B cell (primary cell): ENCODE data around the gene HNRNPF.

Source experiments
- EZH2 ChIP-seq: IDR thresholded peaks from 2 replicates; pipeline ENCODE4 v1.6.1; 2012; ENCODE audit warnings: borderline replicate concordance, low read depth, mild to moderate bottlenecking, moderate library complexity, low read length; ENCODE audit not compliant: insufficient read depth, poor library complexity, severe bottlenecking
- TF ChIP-seq, protein P1 (sequence below): fragments of 200-600 bp; IDR thresholded peaks from one replicate; pipeline ENCODE4 v1.8.0; 2022; ENCODE audit warnings: antibody characterized with exemption, mild to moderate bottlenecking

DNA sequence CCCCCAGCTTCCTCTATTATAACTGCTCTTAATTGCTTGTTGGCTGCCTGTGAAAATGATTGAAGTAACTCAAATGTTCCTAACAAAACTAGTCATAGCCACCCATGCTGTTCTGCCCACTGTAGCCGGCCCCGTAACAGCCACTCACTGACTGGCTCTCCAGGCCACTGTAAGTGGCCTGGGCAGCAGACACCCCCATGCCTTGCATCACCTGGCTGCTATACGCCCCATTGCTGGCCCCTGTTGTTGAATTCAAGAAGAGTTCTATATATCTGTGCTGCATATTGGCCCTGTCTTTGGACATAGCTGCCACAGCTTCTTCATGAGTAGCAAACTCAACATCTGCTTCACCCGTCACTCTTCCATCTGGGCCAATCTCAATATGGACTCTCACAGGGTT, 22.4 kb downstream of the HNRNPF start:
- TF ChIP-seq, protein P1, sequence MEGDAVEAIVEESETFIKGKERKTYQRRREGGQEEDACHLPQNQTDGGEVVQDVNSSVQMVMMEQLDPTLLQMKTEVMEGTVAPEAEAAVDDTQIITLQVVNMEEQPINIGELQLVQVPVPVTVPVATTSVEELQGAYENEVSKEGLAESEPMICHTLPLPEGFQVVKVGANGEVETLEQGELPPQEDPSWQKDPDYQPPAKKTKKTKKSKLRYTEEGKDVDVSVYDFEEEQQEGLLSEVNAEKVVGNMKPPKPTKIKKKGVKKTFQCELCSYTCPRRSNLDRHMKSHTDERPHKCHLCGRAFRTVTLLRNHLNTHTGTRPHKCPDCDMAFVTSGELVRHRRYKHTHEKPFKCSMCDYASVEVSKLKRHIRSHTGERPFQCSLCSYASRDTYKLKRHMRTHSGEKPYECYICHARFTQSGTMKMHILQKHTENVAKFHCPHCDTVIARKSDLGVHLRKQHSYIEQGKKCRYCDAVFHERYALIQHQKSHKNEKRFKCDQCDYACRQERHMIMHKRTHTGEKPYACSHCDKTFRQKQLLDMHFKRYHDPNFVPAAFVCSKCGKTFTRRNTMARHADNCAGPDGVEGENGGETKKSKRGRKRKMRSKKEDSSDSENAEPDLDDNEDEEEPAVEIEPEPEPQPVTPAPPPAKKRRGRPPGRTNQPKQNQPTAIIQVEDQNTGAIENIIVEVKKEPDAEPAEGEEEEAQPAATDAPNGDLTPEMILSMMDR: no peak
- TF ChIP-seq EZH2: no peak
